ENCODE data around the gene C1QTNF8.

- TF ChIP-seq CTCF (conservative IDR thresholded peaks at IDR 0.05) (no peak), ZFX (IDR thresholded peaks at IDR 0.05) (no peak)
Observed at GRCh38 chr16:1066584-1067172, 29.4 kb downstream of the C1QTNF8 start.
